CD4-positive, alpha-beta T cell (primary cell): ENCODE data around the gene CT47A7. TPM values are rescaled to one million over a fixed set of nuclear protein-coding genes. Genes with fewer than 3 reads are reported as not detected.
"Not testable (repeated sequence)": the region's sequence is repeated elsewhere in the genome, so short reads cannot be mapped to it uniquely, and the experiment has no call there.

Source experiments
- ATAC-seq: fragments of 200-7000 bp; cut with Tn5 transposase; one replicate; pipeline ENCODE4 v1.10.0; 2022; ENCODE audit warnings: mild to moderate bottlenecking; ENCODE audit not compliant: poor library complexity
- CTCF ChIA-PET: fragments of 350-600 bp; sonication (Branson Sonifier 250); formaldehyde crosslinking; loops from one replicate; lab custom pipeline; 2021; ENCODE audit warnings: antibody characterized with exemption, inconsistent platforms; lab: Charles Lee
- POLR2A ChIA-PET: fragments of 350-600 bp; sonication (Branson Sonifier 250); formaldehyde crosslinking; loops from one replicate; lab custom pipeline; 2021; ENCODE audit warnings: antibody characterized with exemption, inconsistent platforms; lab: Charles Lee
- DNase-seq, 14 experiments: peaks; one replicate each; pipeline ENCODE4 v3.0.0-alpha.2; 2013 to 2020; ENCODE audit warnings: mixed read lengths in 2 of 14
- H3K27ac ChIP-seq, 2 donors: one replicate each; pipeline versions ENCODE4 v1.5.1 to v1.7.0; 2013; ENCODE audit warnings: low read length in 2 of 2, low read depth in 1 of 2, mild to moderate bottlenecking in 1 of 2
- H3K27me3 ChIP-seq, 2 experiments: 1 replicate in 1 of 2; 2 replicates in 1 of 2; pipeline versions ENCODE4 v1.6.1 to v1.7.0; 2013; ENCODE audit warnings: low read length in 2 of 2, control low read depth in 1 of 2, mild to moderate bottlenecking in 1 of 2, moderate library complexity in 1 of 2; ENCODE audit not compliant: insufficient read depth in 2 of 2, control insufficient read depth in 1 of 2
- H3K36me3 ChIP-seq: one replicate; pipeline ENCODE4 v1.6.1; 2013; ENCODE audit warnings: low read length, control low read depth; ENCODE audit not compliant: insufficient read depth
- H3K4me1 ChIP-seq: one replicate; pipeline ENCODE4 v1.6.1; 2013; ENCODE audit warnings: low read length, control low read depth; ENCODE audit not compliant: insufficient read depth
- H3K4me3 ChIP-seq: one replicate; pipeline ENCODE4 v1.5.1; 2013; ENCODE audit warnings: mild to moderate bottlenecking, low read length, moderate library complexity
- H3K9me3 ChIP-seq, 2 experiments: 1 replicate in 1 of 2; 2 replicates in 1 of 2; pipeline versions ENCODE4 v1.6.1 to v1.7.0; 2013; ENCODE audit warnings: low read length in 2 of 2, mild to moderate bottlenecking in 2 of 2, control low read depth in 1 of 2, moderate library complexity in 1 of 2; ENCODE audit not compliant: control insufficient read depth in 1 of 2, insufficient read depth in 1 of 2
- H3K27ac Mint-ChIP-seq: one replicate; pipeline ENCODE4 v1.8.0; 2020; ENCODE audit warnings: mixed read lengths
- H3K27me3 Mint-ChIP-seq: one replicate; pipeline ENCODE4 v1.8.0; 2021; ENCODE audit warnings: mixed read lengths
- H3K36me3 Mint-ChIP-seq: one replicate; pipeline ENCODE4 v1.8.0; 2021; ENCODE audit warnings: low read depth, mixed read lengths
- H3K4me1 Mint-ChIP-seq: one replicate; pipeline ENCODE4 v1.8.0; 2021; ENCODE audit warnings: low read depth, mixed read lengths
- H3K4me3 Mint-ChIP-seq: one replicate; pipeline ENCODE4 v1.8.0; 2020; ENCODE audit warnings: mild to moderate bottlenecking, mixed read lengths
- H3K9me3 Mint-ChIP-seq: one replicate; pipeline ENCODE4 v1.8.0; 2020; ENCODE audit warnings: mixed read lengths
- intact Hi-C, 2 experiments: fragments of 100-400 bp; cut with DNase I in 1 of 2; cut with micrococcal nuclease in 1 of 2; formaldehyde crosslinking; loops; one replicate each; pipeline versions ENCODE4 v1.15.1 to v1.9.0; 2023 to 2025; cut with DNase I, micrococcal nuclease
- polyA plus RNA-seq, 2 donors: library from polyadenylated mRNA; unstranded; fragments of 120-200 nt; gene quantifications; one replicate each; pipeline ENCODE4 v1.2.1, GENCODE V29; 2013
- total RNA-seq, 174 experiments: library from RNA in 2 of 174; stranded (reverse) in 2 of 174; gene quantifications; one replicate each; pipeline ENCODE4 v1.2.3 and lab custom pipeline; 2021 to 2026
- TF ChIP-seq, protein P1 (sequence below): fragments of 200-600 bp; IDR thresholded peaks from one replicate; pipeline ENCODE4 v1.8.0; 2022; ENCODE audit warnings: antibody characterized with exemption, mild to moderate bottlenecking

The CT47A7 gene
- total RNA-seq (not detected), total RNA-seq (lab: John Stamatoyannopoulos, UW) (0 reads per million in 172 experiments)
- polyA plus RNA-seq (2013, experiment 1 of 2), result not detected
- polyA plus RNA-seq (2013, experiment 2 of 2), result not detected

DNA sequence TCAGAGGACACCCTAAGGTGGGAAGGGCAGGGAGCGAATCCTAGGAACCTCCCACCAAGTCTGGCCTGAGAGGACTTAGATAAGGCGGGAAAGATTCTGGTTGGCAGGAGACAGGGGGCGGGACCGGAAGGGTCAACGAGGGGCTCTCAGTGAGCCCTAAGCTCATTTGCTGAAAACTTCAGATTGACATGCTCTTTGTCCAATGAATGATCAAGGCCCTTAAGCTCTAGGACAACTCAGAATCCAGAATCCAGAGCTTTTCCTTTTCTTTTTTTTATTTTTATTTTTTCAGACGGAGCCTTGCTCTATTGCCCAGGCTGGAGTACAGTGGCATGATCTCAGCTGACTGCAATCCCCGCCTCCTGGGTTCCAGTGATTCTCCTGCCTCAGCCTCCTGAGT, at the start of gene CT47A7:
TSS of gene CT47A7 (minus strand) at position 101 of the 400 bp plus-strand sequence. CDS start 255 bp downstream, outside the sequence.
- H3K36me3 ChIP-seq, H3K9me3 ChIP-seq, H3K27ac Mint-ChIP-seq, H3K4me3 Mint-ChIP-seq, intact Hi-C loops, H3K9me3 Mint-ChIP-seq, H3K27me3 ChIP-seq, H3K4me1 Mint-ChIP-seq, ATAC-seq, H3K27me3 Mint-ChIP-seq, H3K4me1 ChIP-seq, H3K27ac ChIP-seq, H3K36me3 Mint-ChIP-seq, POLR2A ChIA-PET, CTCF ChIA-PET, DNase-seq, H3K4me3 ChIP-seq: not testable (repeated sequence)

DNA sequence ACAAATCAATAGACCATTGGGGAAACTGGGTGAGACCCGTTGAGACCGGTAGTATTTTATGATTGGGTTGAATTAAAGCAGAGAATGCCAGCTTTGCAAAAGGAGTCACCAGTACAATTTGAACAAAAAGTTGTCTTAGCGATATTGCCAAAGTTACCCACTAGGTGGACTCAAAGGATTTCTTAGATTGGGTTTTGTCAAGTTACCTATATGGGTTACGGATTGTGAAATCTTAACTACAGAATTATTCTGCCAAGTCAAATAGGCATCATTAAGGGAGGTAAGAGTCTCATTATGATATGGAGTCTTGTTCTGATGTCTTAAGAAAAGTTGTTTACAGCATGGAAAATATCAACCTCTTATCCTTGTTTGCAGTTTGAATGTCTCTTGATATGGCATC, 44.2 kb upstream of the CT47A7 start:
- Histone ChIP-seq H3K4me3 (no peak overlapping the region), H3K36me3 (no peaks in the 10 kb centered on the region), H3K27me3 (no peaks in the 10 kb centered on the region), H3K9me3 (no peaks in the 10 kb centered on the region), H3K27ac (no peak overlapping the region), H3K4me1 (no peaks in the 10 kb centered on the region)
- H3K4me3 Mint-ChIP-seq, result no peak overlapping the region
- ATAC-seq (no peak), DNase-seq (no peak)
- H3K9me3 Mint-ChIP-seq, result no peaks in the 10 kb centered on the region
- TF ChIP-seq, protein P1, sequence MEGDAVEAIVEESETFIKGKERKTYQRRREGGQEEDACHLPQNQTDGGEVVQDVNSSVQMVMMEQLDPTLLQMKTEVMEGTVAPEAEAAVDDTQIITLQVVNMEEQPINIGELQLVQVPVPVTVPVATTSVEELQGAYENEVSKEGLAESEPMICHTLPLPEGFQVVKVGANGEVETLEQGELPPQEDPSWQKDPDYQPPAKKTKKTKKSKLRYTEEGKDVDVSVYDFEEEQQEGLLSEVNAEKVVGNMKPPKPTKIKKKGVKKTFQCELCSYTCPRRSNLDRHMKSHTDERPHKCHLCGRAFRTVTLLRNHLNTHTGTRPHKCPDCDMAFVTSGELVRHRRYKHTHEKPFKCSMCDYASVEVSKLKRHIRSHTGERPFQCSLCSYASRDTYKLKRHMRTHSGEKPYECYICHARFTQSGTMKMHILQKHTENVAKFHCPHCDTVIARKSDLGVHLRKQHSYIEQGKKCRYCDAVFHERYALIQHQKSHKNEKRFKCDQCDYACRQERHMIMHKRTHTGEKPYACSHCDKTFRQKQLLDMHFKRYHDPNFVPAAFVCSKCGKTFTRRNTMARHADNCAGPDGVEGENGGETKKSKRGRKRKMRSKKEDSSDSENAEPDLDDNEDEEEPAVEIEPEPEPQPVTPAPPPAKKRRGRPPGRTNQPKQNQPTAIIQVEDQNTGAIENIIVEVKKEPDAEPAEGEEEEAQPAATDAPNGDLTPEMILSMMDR, result no peak
- no peaks in the 10 kb centered on the region for H3K27me3 Mint-ChIP-seq
- CTCF ChIA-PET, result no interaction called here
- H3K4me1 Mint-ChIP-seq, result no peaks in the 10 kb centered on the region
- POLR2A ChIA-PET, result no interaction called here
- no peaks in the 10 kb centered on the region for H3K36me3 Mint-ChIP-seq
- H3K27ac Mint-ChIP-seq, result no peak overlapping the region
- intact Hi-C loops, result no loop called here

DNA sequence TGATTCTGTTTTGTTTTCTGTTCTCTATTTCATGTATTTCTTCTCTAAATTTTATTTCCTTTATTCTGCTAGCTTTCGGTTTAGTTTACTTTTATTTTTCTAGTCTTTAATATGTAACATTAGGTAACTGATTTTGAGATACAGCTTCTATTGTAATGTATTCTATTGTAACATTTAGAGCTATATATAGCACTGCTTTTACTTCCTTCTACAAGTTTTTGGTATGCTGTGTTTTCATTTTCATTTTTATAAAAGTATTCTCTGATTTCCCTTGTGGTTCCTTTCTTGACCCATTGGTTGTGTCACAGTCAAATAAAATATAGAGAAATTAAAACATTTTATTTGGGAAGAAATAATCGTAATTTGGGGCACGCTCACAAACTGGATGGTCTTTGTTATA, 43.0 kb upstream of the CT47A7 start:
- no peaks in the 10 kb centered on the region for H3K27me3 ChIP-seq
- no peak overlapping the region for H3K27ac Mint-ChIP-seq
- ATAC-seq (no peak), DNase-seq (no peak)
- H3K4me1 ChIP-seq, result no peaks in the 10 kb centered on the region
- H3K4me3 Mint-ChIP-seq, result no peak overlapping the region
- no peaks in the 10 kb centered on the region for H3K27me3 Mint-ChIP-seq
- no peaks in the 10 kb centered on the region for H3K4me1 Mint-ChIP-seq
- H3K9me3 ChIP-seq, result no peaks in the 10 kb centered on the region
- no peak overlapping the region for H3K27ac ChIP-seq
- intact Hi-C loops, result no loop called here
- H3K9me3 Mint-ChIP-seq, result no peaks in the 10 kb centered on the region
- CTCF ChIA-PET, result no interaction called here
- TF ChIP-seq, protein P1, result no peak
- no peak overlapping the region for H3K4me3 ChIP-seq
- no peaks in the 10 kb centered on the region for H3K36me3 ChIP-seq
- no peaks in the 10 kb centered on the region for H3K36me3 Mint-ChIP-seq
- POLR2A ChIA-PET, result no interaction called here

DNA sequence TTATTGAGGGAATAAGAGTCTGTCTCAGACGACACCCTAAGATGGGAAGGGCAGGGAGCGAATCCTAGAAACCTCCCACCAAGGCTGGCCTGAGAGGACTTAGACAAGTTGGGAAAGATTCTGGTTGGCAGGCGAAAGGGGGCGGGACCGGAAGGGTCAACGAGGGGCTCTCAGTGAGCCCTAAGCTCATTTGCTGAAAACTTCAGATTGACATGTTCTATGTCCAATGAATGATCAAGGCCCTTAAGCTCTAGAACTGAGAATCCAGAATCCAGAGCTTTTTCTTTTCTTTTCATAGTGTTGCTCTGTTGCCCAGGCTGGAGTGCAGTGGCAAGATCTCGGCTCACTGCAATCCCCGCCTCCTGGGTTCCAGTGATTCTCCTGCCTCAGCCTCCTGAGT, 29.3 kb upstream of the CT47A7 start, which contains the start of gene CT47A1:
TSS of gene CT47A1 (minus strand) at position 101 of the 400 bp plus-strand sequence. CDS start 231 bp downstream, outside the sequence.
- H3K4me3 ChIP-seq, H3K36me3 Mint-ChIP-seq, H3K4me3 Mint-ChIP-seq, H3K4me1 ChIP-seq, H3K4me1 Mint-ChIP-seq, DNase-seq, H3K9me3 ChIP-seq, CTCF ChIA-PET, H3K27ac Mint-ChIP-seq, POLR2A ChIA-PET, H3K36me3 ChIP-seq, ATAC-seq, H3K27me3 ChIP-seq, H3K9me3 Mint-ChIP-seq, intact Hi-C loops, H3K27ac ChIP-seq, H3K27me3 Mint-ChIP-seq: not testable (repeated sequence)

Other genes starting within 250 kb of the CT47A7 start
- gene CT47B1, start 80.7 kb downstream of the CT47A7 start, total RNA-seq, result not detected
- gene CT47A11, start 19.4 kb downstream of the CT47A7 start, total RNA-seq, result not detected
- not detected for gene CT47A10, start 14.6 kb downstream of the CT47A7 start, total RNA-seq
- gene CT47A9, start 9.7 kb downstream of the CT47A7 start, total RNA-seq, result not detected
- not detected for gene CT47A8, start 4.9 kb downstream of the CT47A7 start, total RNA-seq
- not detected for gene CT47A6, start 4.9 kb upstream of the CT47A7 start, total RNA-seq
- gene CT47A5, start 9.7 kb upstream of the CT47A7 start, total RNA-seq, result not detected
- not detected for gene CT47A4, start 14.6 kb upstream of the CT47A7 start, total RNA-seq
- not detected for gene CT47A3, start 19.5 kb upstream of the CT47A7 start, total RNA-seq
- gene CT47A2, start 24.3 kb upstream of the CT47A7 start, total RNA-seq, result not detected
- gene CT47A1, start 29.2 kb upstream of the CT47A7 start, total RNA-seq, result not detected
- under 1 TPM in 1 of 2 experiments, not detected in 1; 0.31 TPM for gene GLUD2, start 91.0 kb upstream of the CT47A7 start, total RNA-seq